ENCODE results near the gene CDK14.
"Not testable (repeated sequence)": the region's sequence is repeated elsewhere in the genome, so short reads cannot be mapped to it uniquely, and the experiment has no call there.

CDK14 gene

GRCh38 chr7:90766814-90767564 lies 170.9 kb downstream of the CDK14 start:
- TF ChIP-seq EZH2phosphoT487 (IDR thresholded peaks at IDR 0.05; ENCODE audit: borderline replicate concordance) (no peak), CTCF (conservative IDR thresholded peaks at IDR 0.05; ENCODE audit: low read length) (no peak)
- Histone ChIP-seq H3K27me3 (ENCODE audit: insufficient read depth, low read length, poor library complexity, severe bottlenecking) (no peaks in the 10 kb centered on the region), H3K36me3 (ENCODE audit: insufficient read depth, low read length) (no peaks in the 10 kb centered on the region), H3F3A (ENCODE audit: low read depth) (no peaks in the 10 kb centered on the region), H3K79me2 (ENCODE audit: insufficient read depth, low read length) (no peaks in the 10 kb centered on the region), H3K9ac (ENCODE audit: low read depth, low read length, poor library complexity, severe bottlenecking) (no peak overlapping the region), H3K4me1 (ENCODE audit: insufficient read depth, low read length, poor library complexity, severe bottlenecking) (no peaks in the 10 kb centered on the region), H4K20me1 (ENCODE audit: insufficient read depth, low read length, poor library complexity, severe bottlenecking) (no peaks in the 10 kb centered on the region), H3K4me2 (ENCODE audit: low read depth, low read length, poor library complexity, severe bottlenecking) (no peak overlapping the region), H3K9me2 (replicated peaks; ENCODE audit: low read depth, low read length) (no peaks in the 10 kb centered on the region), H3K4me3 (ENCODE audit: low read length, poor library complexity, severe bottlenecking) (no peak overlapping the region), H2AFZ (ENCODE audit: low read length) (no peak overlapping the region), H3K9me3 (ENCODE audit: insufficient read depth, low read depth, low read length) (no peaks in the 10 kb centered on the region)

- Histone ChIP-seq H3K4me1 (ENCODE audit: insufficient read depth, low read length, poor library complexity, severe bottlenecking) (no peaks in the 10 kb centered on the region), H3F3A (ENCODE audit: low read depth) (no peaks in the 10 kb centered on the region), H3K9me3 (ENCODE audit: insufficient read depth, low read depth, low read length) (no peaks in the 10 kb centered on the region), H3K27me3 (ENCODE audit: insufficient read depth, low read length, poor library complexity, severe bottlenecking) (no peaks in the 10 kb centered on the region), H3K9ac (ENCODE audit: low read depth, low read length, poor library complexity, severe bottlenecking) (no peak overlapping the region), H3K36me3 (ENCODE audit: insufficient read depth, low read length) (no peaks in the 10 kb centered on the region), H3K79me2 (ENCODE audit: insufficient read depth, low read length) (no peaks in the 10 kb centered on the region), H3K4me3 (ENCODE audit: low read length, poor library complexity, severe bottlenecking) (no peak overlapping the region), H3K4me2 (ENCODE audit: low read depth, low read length, poor library complexity, severe bottlenecking) (no peak overlapping the region), H3K9me2 (replicated peaks; ENCODE audit: low read depth, low read length) (no peaks in the 10 kb centered on the region), H2AFZ (ENCODE audit: low read length) (no peak overlapping the region), H4K20me1 (ENCODE audit: insufficient read depth, low read length, poor library complexity, severe bottlenecking) (no peaks in the 10 kb centered on the region)
- TF ChIP-seq CTCF (conservative IDR thresholded peaks at IDR 0.05; ENCODE audit: low read length) (no peak), EZH2phosphoT487 (IDR thresholded peaks at IDR 0.05; ENCODE audit: borderline replicate concordance) (no peak)
Measured at GRCh38 chr7:90768301-90768700, 172.2 kb downstream of the CDK14 start.

GRCh38 chr7:90769036-90769435 lies 172.9 kb downstream of the CDK14 start:
- no peak overlapping the region for H3K4me3 ChIP-seq (ENCODE audit: low read length, poor library complexity, severe bottlenecking)
- TF ChIP-seq EZH2phosphoT487 (IDR thresholded peaks at IDR 0.05; ENCODE audit: borderline replicate concordance) (no peak), CTCF (conservative IDR thresholded peaks at IDR 0.05; ENCODE audit: low read length) (no peak)
- no peak overlapping the region for H2AFZ ChIP-seq (ENCODE audit: low read length)
- no peaks in the 10 kb centered on the region for H3K9me2 ChIP-seq (replicated peaks; ENCODE audit: low read depth, low read length)
- no peaks in the 10 kb centered on the region for H3K36me3 ChIP-seq (ENCODE audit: insufficient read depth, low read length)
- no peak overlapping the region for H3K9ac ChIP-seq (ENCODE audit: low read depth, low read length, poor library complexity, severe bottlenecking)
- H3K27me3 ChIP-seq (ENCODE audit: insufficient read depth, low read length, poor library complexity, severe bottlenecking): no peaks in the 10 kb centered on the region
- H4K20me1 ChIP-seq (ENCODE audit: insufficient read depth, low read length, poor library complexity, severe bottlenecking): no peaks in the 10 kb centered on the region
- no peaks in the 10 kb centered on the region for H3K9me3 ChIP-seq (ENCODE audit: insufficient read depth, low read depth, low read length)
- no peak overlapping the region for H3K4me2 ChIP-seq (ENCODE audit: low read depth, low read length, poor library complexity, severe bottlenecking)
- H3F3A ChIP-seq (ENCODE audit: low read depth): no peaks in the 10 kb centered on the region
- H3K4me1 ChIP-seq (ENCODE audit: insufficient read depth, low read length, poor library complexity, severe bottlenecking): no peaks in the 10 kb centered on the region
- no peaks in the 10 kb centered on the region for H3K79me2 ChIP-seq (ENCODE audit: insufficient read depth, low read length)

- H3F3A ChIP-seq (ENCODE audit: low read depth); H3K9me3 ChIP-seq (ENCODE audit: insufficient read depth, low read depth, low read length); H3K4me1 ChIP-seq (ENCODE audit: insufficient read depth, low read length, poor library complexity, severe bottlenecking); H3K79me2 ChIP-seq (ENCODE audit: insufficient read depth, low read length); H2AFZ ChIP-seq (ENCODE audit: low read length); H3K27me3 ChIP-seq (ENCODE audit: insufficient read depth, low read length, poor library complexity, severe bottlenecking); H3K9ac ChIP-seq (ENCODE audit: low read depth, low read length, poor library complexity, severe bottlenecking); H3K36me3 ChIP-seq (ENCODE audit: insufficient read depth, low read length); H3K4me3 ChIP-seq (ENCODE audit: low read length, poor library complexity, severe bottlenecking); H3K4me2 ChIP-seq (ENCODE audit: low read depth, low read length, poor library complexity, severe bottlenecking); H3K9me2 ChIP-seq (replicated peaks; ENCODE audit: low read depth, low read length); H4K20me1 ChIP-seq (ENCODE audit: insufficient read depth, low read length, poor library complexity, severe bottlenecking): not testable (repeated sequence)
Measured at GRCh38 chr7:90769566-90769965, 173.4 kb downstream of the CDK14 start.

Data from Loucy (cell line).